Skeletal muscle tissue (tissue), 4 donors: ENCODE results near the gene FRMD4B. TPM values are rescaled to one million over a fixed set of nuclear protein-coding genes. Genes with fewer than 3 reads are reported as not detected.
A peak's percentile ranks its signal among the peaks of the same experiment; 100 is the strongest.

Experiments used
- H3K27ac ChIP-seq: one replicate; pipeline ENCODE4 v1.7.0; 2013; ENCODE audit warnings: mild to moderate bottlenecking, low read depth, low read length, inconsistent platforms
- H3K27me3 ChIP-seq, 3 donors: one replicate each; pipeline ENCODE4 v1.7.0; 2013; ENCODE audit warnings: low read length in 3 of 3; ENCODE audit not compliant: control insufficient read depth in 3 of 3, insufficient read depth in 3 of 3
- H3K36me3 ChIP-seq, 3 donors: one replicate each; pipeline ENCODE4 v1.7.0; 2013; ENCODE audit warnings: low read length in 3 of 3; ENCODE audit not compliant: control insufficient read depth in 3 of 3, insufficient read depth in 3 of 3
- H3K4me1 ChIP-seq, 3 donors: one replicate each; pipeline ENCODE4 v1.7.0; 2013; ENCODE audit warnings: low read length in 3 of 3, mild to moderate bottlenecking in 3 of 3; ENCODE audit not compliant: control insufficient read depth in 3 of 3, insufficient read depth in 3 of 3
- H3K4me3 ChIP-seq, 3 donors: one replicate each; pipeline ENCODE4 v1.7.0; 2013; ENCODE audit warnings: low read length in 3 of 3
- H3K9ac ChIP-seq, 3 donors: one replicate each; pipeline ENCODE4 v1.7.0; 2013; ENCODE audit warnings: low read length in 3 of 3, mild to moderate bottlenecking in 3 of 3, moderate library complexity in 2 of 3, low read depth in 1 of 3
- H3K9me3 ChIP-seq, 3 donors: one replicate each; pipeline ENCODE4 v1.7.0; 2013; ENCODE audit warnings: low read length in 3 of 3; ENCODE audit not compliant: control insufficient read depth in 3 of 3
- total RNA-seq: library from RNA; depleted of rRNA; stranded (reverse); fragments of >200 nt; gene quantifications from one replicate; pipeline ENCODE4 v1.2.3, GENCODE V29; 2014
- donor health status: Osteomylitis.

Gene FRMD4B
- total RNA-seq, 1 donor from 2014 or later: 21.4 TPM

DNA sequence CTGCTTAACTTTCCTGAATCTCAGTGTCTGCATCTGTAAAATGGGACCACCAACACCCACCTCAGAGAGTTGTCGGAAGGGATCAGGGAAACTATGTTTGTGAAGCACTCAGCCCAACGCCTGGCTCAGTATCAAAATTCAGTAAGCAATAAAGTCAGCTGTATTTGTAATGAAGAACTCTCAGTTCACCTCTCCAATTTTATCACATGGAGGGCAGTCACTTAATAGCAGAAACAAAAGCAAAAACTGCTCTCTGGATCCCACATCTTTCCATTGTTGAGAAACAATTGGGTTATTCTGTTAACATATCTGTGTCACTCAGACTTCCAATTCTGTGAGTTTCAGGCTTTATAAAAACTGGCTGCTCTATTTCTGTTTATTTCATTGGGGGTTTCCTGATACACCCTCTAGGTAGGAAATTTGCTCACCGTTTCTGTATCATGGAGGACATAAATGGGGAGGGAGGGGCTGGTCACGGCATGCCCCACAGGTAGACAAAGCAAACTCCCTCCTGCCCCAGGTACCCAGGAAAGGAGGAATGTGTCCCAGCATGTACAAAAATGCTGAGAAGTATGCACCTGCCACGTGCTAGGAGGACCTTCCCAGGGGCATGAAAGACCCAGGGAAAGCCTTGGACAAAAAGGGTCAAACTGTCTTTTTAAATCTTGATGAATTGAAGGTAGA is 182.1 kb downstream of the FRMD4B start:
- Histone ChIP-seq H3K27me3 (no peaks in the 10 kb centered on the region), H3K27ac (no peak overlapping the region), H3K36me3 (no peaks in the 10 kb centered on the region), H3K9ac (no peak overlapping the region), H3K4me3 (no peak overlapping the region), H3K4me1 (peaks cover 0 to 8% (median 2%) of the 10 kb centered on the region in 3 donors), H3K9me3 (no peaks in the 10 kb centered on the region)

DNA sequence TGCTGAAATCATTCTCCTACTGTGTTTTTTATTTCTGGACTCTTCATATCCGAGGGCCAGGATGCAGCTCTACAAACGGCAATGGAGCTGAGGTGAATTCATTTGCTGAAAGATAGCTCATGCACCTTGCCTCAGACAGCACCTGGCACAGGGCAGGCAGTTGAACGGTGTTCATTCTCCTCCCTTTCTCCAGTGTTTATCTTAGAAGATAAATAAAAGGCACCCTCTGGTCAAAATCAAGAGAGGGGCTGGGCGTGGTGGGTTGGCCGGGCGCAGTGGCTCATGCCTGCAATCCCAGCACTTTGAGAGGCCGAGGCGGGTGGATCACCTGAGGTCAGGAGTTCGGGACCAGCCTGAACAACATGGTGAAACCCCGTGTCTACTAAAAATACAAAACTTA is 184.2 kb downstream of the FRMD4B start:
- Histone ChIP-seq H3K9me3 (no peaks in the 10 kb centered on the region), H3K27ac (no peak overlapping the region), H3K4me1 (peaks cover 0 to 8% (median 2%) of the 10 kb centered on the region in 3 donors), H3K4me3 (no peak overlapping the region), H3K27me3 (no peaks in the 10 kb centered on the region), H3K9ac (no peak overlapping the region), H3K36me3 (peaks cover 0 to 6% (median 5%) of the 10 kb centered on the region in 3 donors)

DNA sequence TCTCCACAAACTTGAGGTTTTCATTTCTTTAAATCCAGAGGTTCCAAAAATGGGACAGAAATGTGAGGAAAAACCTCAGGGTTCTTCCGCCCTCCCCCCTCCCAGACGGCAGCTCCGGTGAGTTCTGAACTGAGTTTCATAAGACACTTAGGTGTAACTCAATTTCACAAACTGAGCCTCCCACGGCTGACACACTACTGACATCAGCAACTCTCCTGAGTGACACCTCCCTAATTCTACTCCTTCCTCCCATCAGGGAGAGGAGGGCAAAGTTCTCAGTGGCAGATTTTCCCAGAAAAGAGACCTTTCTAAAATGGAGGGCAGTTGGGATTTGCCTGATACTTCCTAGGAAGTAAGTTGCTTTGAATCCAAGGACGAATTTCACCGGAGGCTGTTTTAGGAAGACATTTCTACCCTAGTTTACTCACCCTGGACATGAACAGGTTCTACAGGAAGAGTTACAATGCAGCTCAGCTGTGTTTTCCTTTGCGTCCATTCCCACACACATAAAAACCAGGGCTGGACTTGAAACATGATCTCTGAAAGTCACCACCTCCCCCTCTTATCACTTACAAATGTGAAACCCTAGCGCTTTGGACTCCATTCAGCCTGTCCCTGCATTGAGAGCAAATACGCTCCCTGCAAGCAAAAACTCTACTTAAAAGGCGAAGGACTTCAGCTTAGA is 185.4 kb downstream of the FRMD4B start:
- peak overlapping the region; percentile 78 for H3K27ac ChIP-seq
- H3K4me3 ChIP-seq: peak overlapping the region; percentile 64 to 66 (median 64)
- no peaks in the 10 kb centered on the region for H3K27me3 ChIP-seq
- H3K36me3 ChIP-seq: peaks cover 0 to 10% (median 9%) of the 10 kb centered on the region in 3 donors
- peaks cover 0 to 8% (median 2%) of the 10 kb centered on the region in 3 donors for H3K4me1 ChIP-seq
- peak overlapping the region; percentile 40 to 72 (median 69) for H3K9ac ChIP-seq
- H3K9me3 ChIP-seq: no peaks in the 10 kb centered on the region

DNA sequence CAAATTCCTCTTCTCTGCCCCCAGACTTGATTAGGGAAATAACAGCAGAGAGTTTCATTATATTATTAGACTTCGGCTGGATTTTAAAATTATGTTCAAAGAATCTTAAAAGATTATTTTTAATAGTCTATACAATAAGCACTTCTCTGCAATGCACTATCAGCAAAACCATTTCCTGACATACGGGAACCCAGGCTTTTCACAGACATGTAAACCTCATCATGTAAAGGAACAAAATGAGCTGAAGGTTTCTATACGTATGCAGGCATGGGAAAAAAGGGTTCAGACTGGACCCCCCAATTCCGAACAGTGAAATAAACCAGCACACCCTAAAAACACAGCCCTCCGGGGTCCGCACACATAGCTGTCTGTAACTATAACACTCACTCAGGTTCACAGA is 185.9 kb downstream of the FRMD4B start:
- Histone ChIP-seq H3K4me3 (peak overlapping the region; percentile 64 to 66 (median 64)), H3K9me3 (no peaks in the 10 kb centered on the region), H3K27ac (peak overlapping the region; percentile 78), H3K36me3 (peaks cover 0 to 14% (median 11%) of the 10 kb centered on the region in 3 donors), H3K9ac (peak overlapping the region; percentile 40 to 72 (median 69)), H3K4me1 (peaks cover 0 to 8% (median 2%) of the 10 kb centered on the region in 3 donors), H3K27me3 (no peaks in the 10 kb centered on the region)

DNA sequence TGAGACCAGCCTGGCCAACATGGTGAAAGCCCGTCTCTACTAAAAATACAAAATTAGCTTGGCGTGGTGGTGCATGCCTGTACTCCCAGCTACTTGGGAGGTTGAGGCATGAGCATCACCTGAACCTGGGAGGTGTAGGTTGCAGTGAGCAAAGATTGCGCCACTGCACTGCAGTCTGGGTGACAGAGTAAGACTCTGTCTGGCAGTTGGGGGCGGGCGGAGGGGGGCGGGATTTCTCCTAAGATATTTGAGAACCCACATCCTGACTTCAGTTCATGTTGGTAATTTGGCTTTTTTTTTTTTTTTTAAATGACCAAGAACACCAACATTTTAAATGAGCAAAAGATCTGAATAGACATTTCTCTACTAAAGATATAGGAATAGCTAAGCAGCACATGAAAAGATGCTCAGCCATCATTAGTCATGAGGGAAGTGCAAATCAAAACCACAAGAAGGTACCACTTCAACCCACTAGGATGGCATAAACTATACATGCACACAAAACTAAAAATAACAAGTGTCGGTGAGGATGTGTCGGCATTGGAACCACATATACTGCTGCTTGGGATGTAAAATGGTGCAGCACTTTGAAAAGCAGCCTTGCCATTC is 187.9 kb downstream of the FRMD4B start:
- H3K9me3 ChIP-seq: no peaks in the 10 kb centered on the region
- H3K9ac ChIP-seq: no peak overlapping the region
- H3K27me3 ChIP-seq: no peaks in the 10 kb centered on the region
- H3K27ac ChIP-seq: no peak overlapping the region
- no peak overlapping the region for H3K4me3 ChIP-seq
- peaks cover 0 to 18% (median 16%) of the 10 kb centered on the region in 3 donors for H3K36me3 ChIP-seq
- H3K4me1 ChIP-seq: peaks cover 0 to 8% (median 2%) of the 10 kb centered on the region in 3 donors

DNA sequence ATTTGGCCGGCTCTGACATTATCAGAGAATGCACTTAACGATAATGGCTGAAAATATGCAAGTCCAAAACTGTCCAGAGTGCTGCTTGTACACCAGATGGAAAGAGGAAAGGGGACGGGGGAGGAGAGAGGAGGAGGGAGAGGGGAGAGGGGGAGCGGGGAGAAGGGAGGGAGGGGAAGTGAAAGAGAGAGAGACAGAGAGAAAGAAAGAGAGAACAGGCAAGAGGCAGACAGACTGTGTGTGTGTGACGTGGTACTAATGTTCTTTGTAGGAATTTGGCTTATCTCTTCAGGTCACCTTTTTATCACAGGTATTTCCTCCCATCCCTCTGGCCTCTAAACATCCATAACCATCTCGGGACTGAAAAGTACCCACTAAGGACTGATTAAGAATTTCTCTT is 188.4 kb downstream of the FRMD4B start:
- peaks cover 0 to 23% (median 16%) of the 10 kb centered on the region in 3 donors for H3K36me3 ChIP-seq
- H3K9me3 ChIP-seq: no peaks in the 10 kb centered on the region
- no peaks in the 10 kb centered on the region for H3K27me3 ChIP-seq
- peaks cover 0 to 8% (median 2%) of the 10 kb centered on the region in 3 donors for H3K4me1 ChIP-seq
- H3K9ac ChIP-seq: no peak overlapping the region
- no peak overlapping the region for H3K27ac ChIP-seq
- no peak overlapping the region for H3K4me3 ChIP-seq

DNA sequence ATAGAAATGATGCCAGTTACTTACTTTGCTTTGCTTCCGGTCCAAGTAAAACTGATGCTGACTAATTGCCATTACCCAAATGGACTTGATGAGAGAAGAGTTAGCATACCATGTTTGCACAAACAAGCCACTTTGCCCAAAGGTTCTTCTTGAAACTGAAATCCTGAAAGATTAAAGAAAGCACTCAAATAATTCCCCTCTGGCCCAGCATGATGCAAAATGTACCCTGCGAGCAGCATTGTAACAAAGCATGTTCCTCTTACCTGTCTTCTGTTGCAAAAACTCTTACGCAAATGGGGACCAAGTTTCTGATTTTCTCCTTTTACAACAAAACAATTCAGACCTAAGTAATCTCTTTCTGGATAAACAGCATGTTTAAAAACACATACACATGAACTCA is 189.0 kb downstream of the FRMD4B start:
- Histone ChIP-seq H3K36me3 (peaks cover 0 to 25% (median 16%) of the 10 kb centered on the region in 3 donors), H3K4me1 (peaks cover 0 to 8% (median 2%) of the 10 kb centered on the region in 3 donors), H3K9ac (no peak overlapping the region), H3K27me3 (no peaks in the 10 kb centered on the region), H3K9me3 (no peaks in the 10 kb centered on the region), H3K27ac (no peak overlapping the region), H3K4me3 (no peak overlapping the region)

DNA sequence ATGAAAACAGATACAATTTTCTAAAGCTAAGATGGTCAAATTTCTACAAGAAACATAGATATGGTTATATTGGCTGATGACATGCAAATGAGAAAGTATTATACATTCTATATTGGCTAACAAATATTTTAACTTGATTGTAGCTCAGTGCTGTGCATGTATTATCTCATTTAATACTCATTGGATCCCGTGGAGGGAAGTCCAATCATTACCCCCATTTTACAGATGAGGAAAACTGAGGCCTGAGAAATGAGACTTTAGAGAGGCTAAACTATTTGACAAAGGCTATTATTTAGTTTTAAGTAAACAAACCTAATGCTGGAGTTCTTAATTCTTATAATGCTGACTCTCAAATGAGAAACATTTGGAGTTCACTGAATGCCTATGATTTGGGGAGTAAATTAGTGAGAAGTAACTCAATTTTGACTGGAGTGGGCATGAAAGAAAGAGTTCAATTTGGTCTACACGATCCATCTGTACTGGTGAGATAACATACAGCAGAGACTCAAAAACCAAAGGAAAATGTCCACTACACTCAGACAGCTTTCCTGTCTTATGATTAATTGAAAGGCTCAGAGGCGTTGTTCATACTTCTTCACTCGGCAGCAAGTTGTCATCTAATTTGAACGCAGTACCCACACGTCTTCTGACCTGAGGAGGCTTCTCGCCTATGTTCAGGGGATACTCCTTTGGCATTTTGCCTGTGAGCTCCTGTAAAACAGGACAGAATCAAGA is 191.3 kb downstream of the FRMD4B start:
- no peak overlapping the region for H3K9ac ChIP-seq
- peaks cover 0 to 30% (median 29%) of the 10 kb centered on the region in 3 donors for H3K36me3 ChIP-seq

DNA sequence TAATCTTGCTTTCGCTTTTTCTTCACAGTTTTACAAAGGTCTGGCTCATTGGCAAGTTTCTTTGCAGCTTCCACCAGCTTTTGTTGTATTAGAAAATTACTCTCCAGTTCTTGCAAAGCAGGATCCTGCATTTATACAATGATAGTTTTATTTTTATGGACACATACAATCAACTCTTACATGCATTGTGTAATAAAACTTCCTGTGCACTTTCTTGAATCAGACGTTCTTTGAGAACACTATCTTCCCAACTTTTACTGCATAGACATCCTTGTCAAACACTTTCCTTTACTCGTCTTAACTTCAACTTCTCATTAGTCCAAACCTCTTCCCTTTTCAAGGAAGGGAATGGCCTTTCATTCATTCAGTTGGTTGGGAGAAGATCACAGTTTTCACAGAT is 192.1 kb downstream of the FRMD4B start:
- no peak overlapping the region for H3K27ac ChIP-seq
- H3K9me3 ChIP-seq: no peaks in the 10 kb centered on the region
- H3K4me1 ChIP-seq: no peaks in the 10 kb centered on the region
- H3K36me3 ChIP-seq: peaks cover 0 to 30% (median 29%) of the 10 kb centered on the region in 3 donors
- no peak overlapping the region for H3K9ac ChIP-seq
- no peak overlapping the region for H3K4me3 ChIP-seq
- H3K27me3 ChIP-seq: no peaks in the 10 kb centered on the region

More for the DNA sequence above, 191.3 kb downstream of the FRMD4B start:
- Histone ChIP-seq H3K9me3 (no peaks in the 10 kb centered on the region), H3K4me1 (no peaks in the 10 kb centered on the region), H3K27me3 (no peaks in the 10 kb centered on the region), H3K4me3 (no peak overlapping the region), H3K27ac (no peak overlapping the region)
